Measurements from ENCODE around the gene PDCL3. TPM values are rescaled to one million over a fixed set of nuclear protein-coding genes. Genes with fewer than 3 reads are reported as not detected.

Gene PDCL3
- polyA plus RNA-seq, 1 donor (not counting 4 experiments of a cell fraction or from before 2014, with no cell fraction given), result 42.2 TPM

GRCh38 chr2:100601661-100602060 is 38.9 kb downstream of the PDCL3 start:
- Histone ChIP-seq H3K9me3 (ENCODE audit: control insufficient read depth, low read depth, low read length) (no peaks in the 10 kb centered on the region), H3K79me2 (ENCODE audit: control insufficient read depth, insufficient read depth, low read length) (no peaks in the 10 kb centered on the region), H3K9me1 (ENCODE audit: control insufficient read depth, extremely low read depth, insufficient read depth, low read length) (no peaks in the 10 kb centered on the region), H4K20me1 (ENCODE audit: control insufficient read depth, extremely low read depth, insufficient read depth, low read length) (no peaks in the 10 kb centered on the region), H3K4me1 (ENCODE audit: control insufficient read depth, extremely low read depth, insufficient read depth, low read length) (no peaks in the 10 kb centered on the region), H3K27me3 (ENCODE audit: control insufficient read depth, extremely low read depth, insufficient read depth, low read length) (no peaks in the 10 kb centered on the region), H3K27ac (ENCODE audit: control insufficient read depth, insufficient read depth, low read length) (no peak overlapping the region), H3K9ac (ENCODE audit: control insufficient read depth, extremely low read depth, insufficient read depth, low read length) (no peak overlapping the region), H3K4me3 (ENCODE audit: control insufficient read depth in 2 of 3, extremely low read depth in 1 of 3, insufficient read depth in 2 of 3, low read depth in 1 of 3, low read length in 3 of 3) (no peak overlapping the region), H3K4me2 (ENCODE audit: control insufficient read depth, extremely low read depth, insufficient read depth, low read depth, low read length) (no peak overlapping the region), H2AFZ (ENCODE audit: control insufficient read depth, low read length) (no peak overlapping the region), H3K36me3 (ENCODE audit: control insufficient read depth in 2 of 2, extremely low read depth in 1 of 2, insufficient read depth in 2 of 2, low read length in 2 of 2) (no peaks in the 10 kb centered on the region)
- no peak for DNase-seq (ENCODE audit: low read depth, low spot score)
- FAIRE-seq, result no peak
- TF ChIP-seq EZH2 (IDR thresholded peaks at IDR 0.05; ENCODE audit: low read length) (no peak), CTCF (optimal IDR thresholded peaks at IDR 0.05 in 1 of 3, IDR thresholded peaks at IDR 0.05 in 1 of 3, conservative IDR thresholded peaks at IDR 0.05 in 1 of 3; ENCODE audit: extremely low read depth in 1 of 3, insufficient read depth in 2 of 3, low read length in 3 of 3) (no peak)
- dilution Hi-C loops (cut with MboI; ENCODE audit: extremely low pct_ligation_motif_present, low sequenced_read_pairs), result no loop called here

GRCh38 chr2:100603414-100603813 is 40.6 kb downstream of the PDCL3 start:
- Histone ChIP-seq H3K27me3 (ENCODE audit: control insufficient read depth, extremely low read depth, insufficient read depth, low read length) (no peaks in the 10 kb centered on the region), H3K27ac (ENCODE audit: control insufficient read depth, insufficient read depth, low read length) (no peak overlapping the region), H3K9me3 (ENCODE audit: control insufficient read depth, low read depth, low read length) (no peaks in the 10 kb centered on the region), H3K4me2 (ENCODE audit: control insufficient read depth, extremely low read depth, insufficient read depth, low read depth, low read length) (no peak overlapping the region), H2AFZ (ENCODE audit: control insufficient read depth, low read length) (no peak overlapping the region), H4K20me1 (ENCODE audit: control insufficient read depth, extremely low read depth, insufficient read depth, low read length) (no peaks in the 10 kb centered on the region), H3K4me1 (ENCODE audit: control insufficient read depth, extremely low read depth, insufficient read depth, low read length) (no peaks in the 10 kb centered on the region), H3K79me2 (ENCODE audit: control insufficient read depth, insufficient read depth, low read length) (no peaks in the 10 kb centered on the region), H3K9ac (ENCODE audit: control insufficient read depth, extremely low read depth, insufficient read depth, low read length) (no peak overlapping the region), H3K9me1 (ENCODE audit: control insufficient read depth, extremely low read depth, insufficient read depth, low read length) (no peaks in the 10 kb centered on the region), H3K4me3 (ENCODE audit: control insufficient read depth in 2 of 3, extremely low read depth in 1 of 3, insufficient read depth in 2 of 3, low read depth in 1 of 3, low read length in 3 of 3) (no peak overlapping the region), H3K36me3 (ENCODE audit: control insufficient read depth in 2 of 2, extremely low read depth in 1 of 2, insufficient read depth in 2 of 2, low read length in 2 of 2) (no peaks in the 10 kb centered on the region)
- DNase-seq (ENCODE audit: low read depth, low spot score) (no peak), FAIRE-seq (no peak)
- dilution Hi-C loops (cut with MboI; ENCODE audit: extremely low pct_ligation_motif_present, low sequenced_read_pairs), result no loop called here
- TF ChIP-seq EZH2 (IDR thresholded peaks at IDR 0.05; ENCODE audit: low read length) (no peak), CTCF (optimal IDR thresholded peaks at IDR 0.05 in 1 of 3, IDR thresholded peaks at IDR 0.05 in 1 of 3, conservative IDR thresholded peaks at IDR 0.05 in 1 of 3; ENCODE audit: extremely low read depth in 1 of 3, insufficient read depth in 2 of 3, low read length in 3 of 3) (no peak)

All from keratinocyte (primary cell).